Mesothelial cell of epicardium (in vitro differentiated cells): ENCODE data around the gene ARAP1. TPM values are rescaled to one million over a fixed set of nuclear protein-coding genes. Genes with fewer than 3 reads are reported as not detected.

Experiments
- DNase-seq, 2 experiments: peaks; one replicate each; pipeline ENCODE4 v3.0.0; 2021; ENCODE audit warnings: low spot score in 2 of 2; ENCODE audit not compliant: unreplicated experiment in 2 of 2
- H3K27ac Mint-ChIP-seq: 2 replicates; pipeline ENCODE4 v1.8.0; 2021; ENCODE audit warnings: mixed read lengths
- H3K27me3 Mint-ChIP-seq: 2 replicates; pipeline ENCODE4 v1.8.0; 2021; ENCODE audit warnings: low read depth, mixed read lengths
- H3K36me3 Mint-ChIP-seq: 2 replicates; pipeline ENCODE4 v1.8.0; 2021; ENCODE audit warnings: mixed read lengths
- H3K4me1 Mint-ChIP-seq: 2 replicates; pipeline ENCODE4 v1.8.0; 2021; ENCODE audit warnings: mixed read lengths
- H3K4me3 Mint-ChIP-seq: 2 replicates; pipeline ENCODE4 v1.8.0; 2021; ENCODE audit warnings: mild to moderate bottlenecking, moderate library complexity, mixed read lengths
- H3K9me3 Mint-ChIP-seq: 2 replicates; pipeline ENCODE4 v1.8.0; 2021; ENCODE audit warnings: mixed read lengths
- CTCF ChIP-seq: fragments of 200-600 bp; sonication (generic); IDR thresholded peaks from one replicate; pipeline ENCODE4 v1.5.0; 2021; ENCODE audit warnings: antibody characterized with exemption; ENCODE audit not compliant: unreplicated experiment
- total RNA-seq: library from RNA; stranded (reverse); gene quantifications from 3 replicates; pipeline ENCODE4 v1.2.1, GENCODE V29; 2021

The ARAP1 gene
- total RNA-seq, 1 donor from 2014 or later, result 155 TPM

- Mint-ChIP-seq H3K4me3 (no peak overlapping the region), H3K9me3 (peaks cover 4% of the 10 kb centered on the region), H3K4me1 (no peaks in the 10 kb centered on the region), H3K36me3 (no peaks in the 10 kb centered on the region), H3K27ac (no peak overlapping the region), H3K27me3 (peaks cover 50% of the 10 kb centered on the region)
- DNase-seq, result no peak
- TF ChIP-seq CTCF, result no peak
These were observed 83.4 kb downstream of the ARAP1 start for GRCh38 chr11:72668629-72669347.

- Mint-ChIP-seq H3K27ac (no peak overlapping the region), H3K4me3 (no peak overlapping the region), H3K36me3 (no peaks in the 10 kb centered on the region), H3K4me1 (no peaks in the 10 kb centered on the region), H3K27me3 (peaks cover 41% of the 10 kb centered on the region), H3K9me3 (peaks cover 4% of the 10 kb centered on the region)
- no peak for DNase-seq
- no peak for TF ChIP-seq CTCF
These were observed 86.2 kb downstream of the ARAP1 start for GRCh38 chr11:72665911-72666472.

GRCh38 chr11:72662036-72662435 lies 90.2 kb downstream of the ARAP1 start:
- DNase-seq, result no peak
- peaks cover 1% of the 10 kb centered on the region for H3K4me1 Mint-ChIP-seq
- H3K9me3 Mint-ChIP-seq, result no peaks in the 10 kb centered on the region
- peaks cover 42% of the 10 kb centered on the region for H3K27me3 Mint-ChIP-seq
- TF ChIP-seq CTCF, result no peak
- no peak overlapping the region for H3K4me3 Mint-ChIP-seq
- H3K27ac Mint-ChIP-seq, result no peak overlapping the region
- no peaks in the 10 kb centered on the region for H3K36me3 Mint-ChIP-seq

DNA sequence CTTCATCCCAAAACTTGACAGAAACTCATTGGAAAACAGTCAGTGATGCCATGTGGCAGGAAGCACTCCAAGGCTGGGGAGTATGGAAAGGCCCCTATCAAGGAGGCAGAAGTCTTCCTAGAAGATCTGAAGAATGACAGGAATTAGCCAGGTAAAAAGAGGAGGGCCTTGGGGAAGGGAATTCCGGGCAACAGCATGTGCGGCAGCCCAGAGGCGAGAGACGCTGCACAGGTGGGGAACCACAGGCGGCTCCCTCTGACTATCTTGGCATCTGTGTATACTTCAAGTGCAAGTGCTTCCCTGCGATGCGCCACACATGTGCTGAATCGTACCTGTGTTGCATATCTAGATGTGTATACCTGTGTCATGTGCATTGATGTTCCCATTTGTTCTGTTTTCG lies 90.7 kb downstream of the ARAP1 start:
- no peak overlapping the region for H3K4me3 Mint-ChIP-seq
- no peak for DNase-seq
- peaks cover 6% of the 10 kb centered on the region for H3K4me1 Mint-ChIP-seq
- H3K27me3 Mint-ChIP-seq, result peaks cover 42% of the 10 kb centered on the region
- no peaks in the 10 kb centered on the region for H3K9me3 Mint-ChIP-seq
- H3K36me3 Mint-ChIP-seq, result no peaks in the 10 kb centered on the region
- TF ChIP-seq CTCF, result no peak
- no peak overlapping the region for H3K27ac Mint-ChIP-seq

DNA sequence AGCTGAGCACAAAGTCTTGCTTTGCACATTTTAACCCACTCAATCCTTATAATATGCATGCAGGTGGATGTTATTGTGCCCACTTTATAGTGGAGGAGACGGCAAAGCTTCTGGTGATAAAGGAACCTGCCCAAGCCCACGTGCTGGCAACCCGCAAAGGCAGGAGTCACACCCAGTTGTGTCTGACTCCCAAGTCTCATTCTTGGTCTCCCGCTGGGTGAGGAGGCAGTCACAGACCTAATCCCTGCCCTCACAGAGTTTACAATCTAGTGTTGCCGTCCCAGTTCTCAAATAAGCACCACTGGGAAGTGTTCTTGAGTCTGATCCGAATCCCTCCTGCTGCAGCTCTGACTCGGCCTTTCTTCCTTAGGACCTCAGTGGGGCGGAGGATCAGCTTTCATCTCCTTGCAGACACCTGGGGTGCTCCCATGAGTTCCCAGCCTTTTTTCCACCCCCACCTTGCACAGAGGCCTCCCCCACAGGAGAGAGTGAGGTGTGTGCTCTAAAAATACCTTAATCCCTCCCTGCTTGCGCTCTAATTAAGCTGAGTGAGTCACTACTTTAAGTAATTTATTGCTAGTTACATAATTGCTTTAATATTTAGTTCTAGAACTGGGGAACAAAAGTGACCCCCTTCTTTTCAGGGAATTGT lies 93.1 kb downstream of the ARAP1 start:
- Mint-ChIP-seq H3K9me3 (no peaks in the 10 kb centered on the region), H3K4me3 (no peak overlapping the region), H3K4me1 (peaks cover 11% of the 10 kb centered on the region), H3K27ac (no peak overlapping the region), H3K36me3 (no peaks in the 10 kb centered on the region), H3K27me3 (peaks cover 38% of the 10 kb centered on the region)
- no peak for TF ChIP-seq CTCF
- no peak for DNase-seq
